Upper lobe of left lung (tissue), 4 donors: ENCODE data around the gene PTPRK.

ENCODE experiments used
- EP300 ChIP-seq, 4 donors: sonication (generic); formaldehyde crosslinking; IDR thresholded peaks; one replicate each; pipeline ENCODE4 v1.5.1; 2017; ENCODE audit warnings: antibody characterized with exemption in 4 of 4, control low read depth in 2 of 4
- TF ChIP-seq, protein P1 (sequence below), 6 experiments: fragments of 450-650 bp in 4 of 6; fragments of 200-600 bp in 2 of 6; sonication (generic) in 2 of 6; IDR thresholded peaks; one replicate each; pipeline ENCODE4 v1.5.1; 2016 to 2019; ENCODE audit warnings: antibody characterized with exemption in 6 of 6

DNA sequence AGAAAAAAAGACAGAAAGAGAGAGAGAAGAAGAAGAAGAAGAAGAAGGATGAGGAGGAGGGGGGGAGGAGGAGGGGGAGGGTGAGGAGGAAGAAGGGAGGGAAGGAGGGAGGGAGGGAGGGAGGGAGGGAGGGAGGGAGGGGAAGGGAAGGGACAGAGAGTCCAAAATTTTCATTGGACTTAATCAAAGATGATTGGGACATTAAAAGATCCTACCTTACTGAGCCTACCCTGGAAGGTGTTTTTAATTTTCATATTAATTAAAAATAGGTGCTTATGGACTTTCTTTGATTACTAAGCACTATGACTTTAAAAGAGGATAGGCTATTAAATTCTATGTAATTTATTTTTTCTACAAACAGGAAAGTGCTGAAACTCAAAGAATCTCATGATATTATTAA lies 319.6 kb downstream of the PTPRK start:
- TF ChIP-seq, protein P1, sequence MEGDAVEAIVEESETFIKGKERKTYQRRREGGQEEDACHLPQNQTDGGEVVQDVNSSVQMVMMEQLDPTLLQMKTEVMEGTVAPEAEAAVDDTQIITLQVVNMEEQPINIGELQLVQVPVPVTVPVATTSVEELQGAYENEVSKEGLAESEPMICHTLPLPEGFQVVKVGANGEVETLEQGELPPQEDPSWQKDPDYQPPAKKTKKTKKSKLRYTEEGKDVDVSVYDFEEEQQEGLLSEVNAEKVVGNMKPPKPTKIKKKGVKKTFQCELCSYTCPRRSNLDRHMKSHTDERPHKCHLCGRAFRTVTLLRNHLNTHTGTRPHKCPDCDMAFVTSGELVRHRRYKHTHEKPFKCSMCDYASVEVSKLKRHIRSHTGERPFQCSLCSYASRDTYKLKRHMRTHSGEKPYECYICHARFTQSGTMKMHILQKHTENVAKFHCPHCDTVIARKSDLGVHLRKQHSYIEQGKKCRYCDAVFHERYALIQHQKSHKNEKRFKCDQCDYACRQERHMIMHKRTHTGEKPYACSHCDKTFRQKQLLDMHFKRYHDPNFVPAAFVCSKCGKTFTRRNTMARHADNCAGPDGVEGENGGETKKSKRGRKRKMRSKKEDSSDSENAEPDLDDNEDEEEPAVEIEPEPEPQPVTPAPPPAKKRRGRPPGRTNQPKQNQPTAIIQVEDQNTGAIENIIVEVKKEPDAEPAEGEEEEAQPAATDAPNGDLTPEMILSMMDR (IDR thresholded peaks at IDR 0.05) = no peak
- no peak for TF ChIP-seq EP300 (IDR thresholded peaks at IDR 0.05)
